HG02588 (cell line): ENCODE results near the gene TMEM217.
"Not testable (repeated sequence)": the region's sequence is repeated elsewhere in the genome, so short reads cannot be mapped to it uniquely, and the experiment has no call there.

Experiments
- ATAC-seq: cut with Tn5 transposase; IDR thresholded peaks from one replicate; pipeline ENCODE4 v1.9.1; 2021; ENCODE audit warnings: mild to moderate bottlenecking, moderate library complexity; ENCODE audit not compliant: unreplicated experiment

TMEM217 gene

DNA sequence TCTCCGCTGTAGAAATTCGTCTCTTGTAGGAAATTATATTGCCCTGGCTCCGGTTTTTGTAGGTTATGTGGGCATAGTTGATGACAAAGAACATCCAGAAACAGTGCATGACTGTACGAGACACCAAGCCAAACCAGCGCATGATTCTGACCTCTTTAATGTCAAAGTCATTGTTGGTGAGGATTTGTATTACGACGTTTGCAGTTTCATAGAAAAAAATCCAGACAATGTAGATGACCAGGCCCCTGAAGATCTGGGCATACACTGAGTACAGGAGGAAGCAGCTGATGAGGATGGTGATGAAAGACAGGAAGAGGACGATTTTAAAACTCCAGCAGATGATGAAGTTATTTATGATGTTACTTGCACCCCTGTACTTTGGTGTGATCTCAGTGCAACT is 39.4 kb downstream of the TMEM217 start:
- ATAC-seq = no peak

GRCh38 chr6:37218061-37218460 is 39.9 kb downstream of the TMEM217 start:
- ATAC-seq = no peak

DNA sequence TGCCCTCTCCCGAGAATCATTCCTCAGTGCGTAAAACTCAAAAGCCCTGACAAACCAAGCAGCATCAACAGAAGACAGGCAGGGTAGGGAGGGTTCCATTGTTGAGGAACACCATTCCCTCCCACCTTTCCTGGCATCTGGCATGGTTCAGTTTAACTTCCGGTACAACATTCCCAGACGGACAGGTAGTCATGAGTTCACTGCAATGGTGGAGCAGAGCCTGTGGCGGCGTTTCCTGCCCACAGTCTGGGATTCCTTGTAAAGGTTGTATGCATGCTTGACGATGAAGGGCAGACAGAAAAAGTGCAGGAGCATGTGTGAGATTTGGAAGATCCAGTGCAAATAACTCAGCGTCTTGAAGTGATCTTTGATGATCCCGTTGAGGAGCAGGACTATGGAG is 45.7 kb downstream of the TMEM217 start:
- ATAC-seq = no peak

- ATAC-seq = no peak
These were observed 47.5 kb downstream of the TMEM217 start for GRCh38 chr6:37210313-37210968.

- no peak for ATAC-seq
These were observed 48.3 kb downstream of the TMEM217 start for GRCh38 chr6:37209461-37210205.

DNA sequence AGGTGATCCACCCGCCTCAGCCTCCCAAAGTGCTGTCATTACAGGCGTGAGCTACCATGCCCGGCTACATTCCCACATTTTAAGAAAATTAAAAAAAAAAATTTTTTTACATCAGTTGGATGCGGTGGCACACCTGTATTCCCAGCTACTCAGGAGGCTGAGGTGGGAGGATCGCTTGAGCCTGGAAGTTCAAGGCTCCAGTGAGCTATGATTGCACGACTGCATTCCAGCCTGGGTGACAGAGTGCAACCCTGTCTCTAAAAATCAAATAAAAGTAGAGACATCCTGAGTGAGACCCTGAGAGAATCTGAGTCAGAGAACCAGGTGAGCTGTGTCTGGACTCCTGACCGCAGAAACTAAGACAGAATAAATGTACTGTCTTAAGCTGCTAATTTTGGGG is 49.2 kb downstream of the TMEM217 start:
- ATAC-seq = no peak

- no peak for ATAC-seq
These were observed 50.0 kb downstream of the TMEM217 start for GRCh38 chr6:37207903-37208456.

GRCh38 chr6:37206622-37207021 is 51.3 kb downstream of the TMEM217 start:
- no peak for ATAC-seq

DNA sequence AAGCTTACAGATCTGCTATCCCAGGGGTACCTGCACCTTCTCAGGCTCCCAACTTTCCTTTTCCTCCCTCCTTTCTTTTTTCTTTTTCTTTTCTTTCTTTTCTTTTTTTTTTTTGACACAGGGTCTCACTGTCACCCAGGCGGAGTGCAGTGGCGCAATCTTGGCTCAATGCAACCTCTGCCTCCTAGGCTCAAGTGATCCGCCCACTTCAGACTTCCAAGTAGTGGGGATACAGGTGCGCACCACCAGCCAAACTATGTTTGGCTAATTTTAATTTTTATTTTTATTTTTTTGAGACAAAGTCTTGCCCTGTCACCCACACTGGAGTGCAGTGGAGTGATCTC is 52.0 kb downstream of the TMEM217 start:
- ATAC-seq = no peak

- ATAC-seq = no peak
These were observed 52.6 kb downstream of the TMEM217 start for GRCh38 chr6:37205175-37205996.

GRCh38 chr6:37204014-37204751 is 53.8 kb downstream of the TMEM217 start:
- ATAC-seq = no peak

- ATAC-seq = no peak
These were observed 55.0 kb downstream of the TMEM217 start for GRCh38 chr6:37202788-37203491.

DNA sequence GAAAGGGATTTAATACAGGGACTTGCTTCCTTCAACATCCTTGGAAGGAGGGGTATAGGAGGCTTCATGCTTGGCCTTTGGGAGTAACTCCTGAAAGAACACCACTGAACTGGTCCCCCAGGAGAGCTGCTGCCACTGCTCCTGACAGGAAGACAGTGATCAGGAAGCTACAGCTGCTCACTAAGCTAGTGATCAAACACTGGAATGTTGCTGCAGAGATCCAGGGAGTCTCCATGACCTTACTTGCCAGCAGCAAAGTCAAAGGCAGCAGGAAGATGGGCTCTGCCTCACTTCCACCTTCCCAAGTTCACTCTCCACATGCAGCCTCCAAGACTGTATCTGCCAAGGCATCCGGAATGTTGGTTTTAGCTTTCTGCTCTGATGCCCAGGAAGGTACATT is 56.2 kb downstream of the TMEM217 start:
- no peak for ATAC-seq

- no peak for ATAC-seq
These were observed 57.9 kb downstream of the TMEM217 start for GRCh38 chr6:37200085-37200484.

DNA sequence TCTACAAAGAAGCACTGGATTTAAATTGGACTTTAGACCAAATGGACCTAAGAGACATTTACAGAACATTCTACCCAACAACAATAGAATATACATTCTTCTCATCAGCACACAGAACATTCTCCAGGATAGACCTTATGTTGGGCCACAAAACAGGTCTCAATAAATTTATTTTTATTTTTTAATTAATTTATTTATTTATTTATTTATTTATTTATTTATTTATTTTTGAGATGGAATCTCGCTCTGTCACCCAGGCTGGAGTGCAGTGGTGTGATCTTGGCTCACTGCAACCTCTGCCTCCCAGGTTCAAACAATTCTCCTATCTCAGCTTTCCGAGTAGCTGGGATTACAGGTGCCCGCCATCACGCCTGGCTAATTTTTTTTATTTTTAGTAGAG is 61.5 kb downstream of the TMEM217 start:
- ATAC-seq = not testable (repeated sequence)

DNA sequence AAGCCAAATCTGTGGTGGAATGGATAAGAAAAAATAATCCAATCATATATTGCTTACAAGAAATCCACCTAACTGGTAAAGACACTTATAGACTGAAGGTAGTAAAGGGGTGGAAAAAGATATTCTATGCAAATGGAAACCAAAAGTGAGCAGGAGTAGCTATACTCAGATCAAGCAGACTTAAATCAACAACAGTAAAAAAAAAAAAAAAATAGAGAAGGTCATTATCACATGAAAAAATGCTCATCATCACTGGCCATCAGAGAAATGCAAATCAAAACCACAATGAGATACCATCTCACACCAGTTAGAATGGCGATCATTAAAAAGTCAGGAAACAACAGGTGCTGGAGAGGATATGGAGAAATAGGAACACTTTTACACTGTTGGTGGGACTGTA is 63.1 kb downstream of the TMEM217 start:
- not testable (repeated sequence) for ATAC-seq

GRCh38 chr6:37192666-37193065 is 65.3 kb downstream of the TMEM217 start:
- no peak for ATAC-seq

DNA sequence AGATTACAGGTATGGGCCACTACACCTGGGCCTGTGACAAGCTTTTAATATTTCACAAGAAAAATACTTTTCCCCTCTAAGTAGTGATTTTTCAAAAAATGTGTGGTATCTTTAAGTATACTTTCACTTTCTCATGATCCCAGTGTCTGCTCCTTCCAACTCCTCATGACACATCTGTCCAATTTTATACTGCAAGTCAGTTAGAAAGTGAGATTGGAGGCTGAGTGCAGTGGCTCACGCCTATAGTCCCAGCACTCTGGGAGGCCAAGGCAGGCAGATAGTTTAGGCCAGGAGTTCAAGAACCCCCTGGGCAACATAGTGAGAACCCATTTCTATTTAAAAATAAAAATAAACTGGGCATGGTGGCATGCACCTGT is 67.8 kb downstream of the TMEM217 start:
- ATAC-seq = no peak

- no peak for ATAC-seq
These were observed 68.9 kb downstream of the TMEM217 start for GRCh38 chr6:37188962-37189510.
